ENCODE results near the gene ADAMTS20.
A peak's percentile ranks its signal among the peaks of the same experiment; 100 is the strongest.

Gene ADAMTS20

GRCh38 chr12:43482311-43483085 is 69.5 kb downstream of the ADAMTS20 start:
- no peak for DNase-seq

- DNase-seq: no peak
These were observed 71.4 kb downstream of the ADAMTS20 start for GRCh38 chr12:43480591-43480990.

- no peak for DNase-seq
These were observed 89.3 kb downstream of the ADAMTS20 start for GRCh38 chr12:43462741-43463140.

- DNase-seq: no peak
These were observed 89.9 kb downstream of the ADAMTS20 start for GRCh38 chr12:43462080-43462479.

- DNase-seq: no peak
These were observed 92.7 kb downstream of the ADAMTS20 start for GRCh38 chr12:43459285-43459684.

GRCh38 chr12:43453761-43454160 is 98.2 kb downstream of the ADAMTS20 start:
- no peak for DNase-seq

GRCh38 chr12:43444940-43445564 is 107.0 kb downstream of the ADAMTS20 start:
- DNase-seq: peak; percentile 58

GRCh38 chr12:43436597-43436996 is 115.4 kb downstream of the ADAMTS20 start:
- no peak for DNase-seq

GRCh38 chr12:43434614-43435013 is 117.4 kb downstream of the ADAMTS20 start:
- no peak for DNase-seq

- DNase-seq: no peak
These were observed 123.9 kb downstream of the ADAMTS20 start for GRCh38 chr12:43428088-43428600.

GRCh38 chr12:43425361-43425760 is 126.6 kb downstream of the ADAMTS20 start:
- no peak for DNase-seq

GRCh38 chr12:43416981-43417380 is 135.0 kb downstream of the ADAMTS20 start:
- no peak for DNase-seq

- no peak for DNase-seq
These were observed 144.0 kb downstream of the ADAMTS20 start for GRCh38 chr12:43407816-43408645.

GRCh38 chr12:43406801-43407200 is 145.2 kb downstream of the ADAMTS20 start:
- DNase-seq: no peak

GRCh38 chr12:43402436-43402835 is 149.6 kb downstream of the ADAMTS20 start:
- DNase-seq: no peak

GRCh38 chr12:43401096-43401495 is 150.9 kb downstream of the ADAMTS20 start:
- DNase-seq: no peak

GRCh38 chr12:43396671-43397070 is 155.3 kb downstream of the ADAMTS20 start:
- DNase-seq: no peak

- no peak for DNase-seq
These were observed 159.9 kb downstream of the ADAMTS20 start for GRCh38 chr12:43392116-43392515.

GRCh38 chr12:43381879-43382278 is 170.1 kb downstream of the ADAMTS20 start:
- no peak for DNase-seq

- DNase-seq: no peak
These were observed 173.6 kb downstream of the ADAMTS20 start for GRCh38 chr12:43378448-43378847.

GRCh38 chr12:43370263-43370662 is 181.7 kb downstream of the ADAMTS20 start:
- no peak for DNase-seq

GRCh38 chr12:43362910-43363694 is 188.9 kb downstream of the ADAMTS20 start:
- DNase-seq: no peak
